Thoracic aorta (tissue), 2 donors: ENCODE measurements around the gene RASA3. TPM values are rescaled to one million over a fixed set of nuclear protein-coding genes. Genes with fewer than 3 reads are reported as not detected.

ENCODE experiments used
- ATAC-seq: fragments of 150-250 bp; one replicate; pipeline ENCODE4 v1.8.0; 2017; ENCODE audit warnings: low read depth; ENCODE audit not compliant: insufficient number of reproducible peaks, low FRiP score
- DNase-seq: peaks from one replicate; pipeline ENCODE4 v3.0.0-alpha.2; 2020; ENCODE audit warnings: low spot score
- H3K27ac ChIP-seq, 2 donors: fragments of 200-600 bp; sonication (generic); 1 replicate in 1 of 2; 2 replicates in 1 of 2; pipeline ENCODE4 v1.5.1; 2016; ENCODE audit warnings: mild to moderate bottlenecking in 2 of 2, moderate library complexity in 2 of 2
- H3K27me3 ChIP-seq: fragments of 200-600 bp; sonication (generic); replicated peaks from 2 replicates; pipeline ENCODE4 v1.6.0; 2016; ENCODE audit warnings: mild to moderate bottlenecking; ENCODE audit not compliant: insufficient read depth
- H3K36me3 ChIP-seq: fragments of 200-600 bp; sonication (generic); one replicate; pipeline ENCODE4 v1.5.1; 2016
- H3K4me1 ChIP-seq, 2 donors: fragments of 200-600 bp; sonication (generic); 1 replicate in 1 of 2; 2 replicates in 1 of 2; pipeline versions ENCODE4 v1.5.1 to v1.6.0; 2016; ENCODE audit warnings: low read depth in 2 of 2, mild to moderate bottlenecking in 1 of 2; ENCODE audit not compliant: control insufficient read depth in 1 of 2
- H3K4me3 ChIP-seq: fragments of 200-600 bp; sonication (generic); 2 replicates; pipeline ENCODE4 v1.5.1; 2016; ENCODE audit warnings: mild to moderate bottlenecking
- H3K9me3 ChIP-seq: fragments of 200-600 bp; sonication (generic); 2 replicates; pipeline ENCODE4 v1.5.1; 2016
- total RNA-seq, 2 donors: library from RNA; depleted of rRNA; stranded (reverse); fragments of >200 nt; gene quantifications; one replicate each; pipeline versions ENCODE4 v1.1.0 to v1.2.3, GENCODE V29; 2016
- TF ChIP-seq, protein P1 (sequence below): fragments of 200-600 bp; sonication (generic); IDR thresholded peaks from one replicate; pipeline ENCODE4 v1.5.1; 2019; ENCODE audit warnings: antibody characterized with exemption

The RASA3 gene
- total RNA-seq, 2 donors from 2014 or later: 38.9 to 48.6 TPM

DNA sequence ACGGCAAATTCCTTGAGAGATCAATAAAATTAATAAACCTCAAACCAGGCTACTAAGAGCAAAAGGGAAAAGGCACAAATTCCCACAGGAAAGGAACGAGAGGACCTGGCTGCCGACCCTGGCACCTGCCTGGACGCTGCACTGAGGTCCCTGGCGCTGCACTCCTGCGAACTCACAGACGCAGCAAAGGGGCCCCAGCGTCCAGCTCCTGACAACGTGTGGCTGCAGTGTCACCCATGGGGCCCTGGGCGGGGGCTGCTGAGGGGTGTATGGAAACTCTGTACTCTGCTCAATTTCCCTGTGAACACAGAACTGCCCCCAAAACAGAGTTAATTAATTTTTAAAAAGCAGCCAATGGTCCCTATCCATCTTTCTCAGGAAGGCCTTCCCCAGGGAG, 97.2 kb downstream of the RASA3 start:
- peak overlapping the region in 1 of 2 donors; percentile 63 for H3K27ac ChIP-seq
- peaks cover 19 to 34% of the 10 kb centered on the region in 2 donors for H3K4me1 ChIP-seq
- H3K36me3 ChIP-seq: no peaks in the 10 kb centered on the region
- DNase-seq: no peak
- ATAC-seq: no peak
- H3K4me3 ChIP-seq: no peak overlapping the region
- H3K9me3 ChIP-seq: no peaks in the 10 kb centered on the region
- TF ChIP-seq, protein P1, sequence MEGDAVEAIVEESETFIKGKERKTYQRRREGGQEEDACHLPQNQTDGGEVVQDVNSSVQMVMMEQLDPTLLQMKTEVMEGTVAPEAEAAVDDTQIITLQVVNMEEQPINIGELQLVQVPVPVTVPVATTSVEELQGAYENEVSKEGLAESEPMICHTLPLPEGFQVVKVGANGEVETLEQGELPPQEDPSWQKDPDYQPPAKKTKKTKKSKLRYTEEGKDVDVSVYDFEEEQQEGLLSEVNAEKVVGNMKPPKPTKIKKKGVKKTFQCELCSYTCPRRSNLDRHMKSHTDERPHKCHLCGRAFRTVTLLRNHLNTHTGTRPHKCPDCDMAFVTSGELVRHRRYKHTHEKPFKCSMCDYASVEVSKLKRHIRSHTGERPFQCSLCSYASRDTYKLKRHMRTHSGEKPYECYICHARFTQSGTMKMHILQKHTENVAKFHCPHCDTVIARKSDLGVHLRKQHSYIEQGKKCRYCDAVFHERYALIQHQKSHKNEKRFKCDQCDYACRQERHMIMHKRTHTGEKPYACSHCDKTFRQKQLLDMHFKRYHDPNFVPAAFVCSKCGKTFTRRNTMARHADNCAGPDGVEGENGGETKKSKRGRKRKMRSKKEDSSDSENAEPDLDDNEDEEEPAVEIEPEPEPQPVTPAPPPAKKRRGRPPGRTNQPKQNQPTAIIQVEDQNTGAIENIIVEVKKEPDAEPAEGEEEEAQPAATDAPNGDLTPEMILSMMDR: no peak
- no peaks in the 10 kb centered on the region for H3K27me3 ChIP-seq

DNA sequence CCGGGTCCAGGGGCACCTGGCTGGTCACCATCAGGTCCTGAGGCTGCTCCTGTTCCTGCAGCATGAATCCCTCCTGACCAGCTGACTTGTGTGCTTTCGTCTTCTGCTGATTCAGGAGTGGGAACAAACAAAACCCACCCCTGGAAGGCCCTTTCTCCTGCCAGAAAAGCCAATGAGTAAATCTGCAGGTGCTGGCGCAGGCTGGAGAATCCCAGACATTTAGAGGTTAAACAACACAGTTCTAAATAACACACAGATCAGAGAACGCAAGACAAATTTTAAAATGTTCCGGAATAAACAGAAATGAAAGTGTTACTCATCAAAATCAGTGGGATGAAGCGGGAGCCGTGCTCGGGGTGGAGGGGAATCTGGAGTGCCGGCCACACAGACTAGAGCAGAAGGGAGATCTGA, 97.9 kb downstream of the RASA3 start:
- no peaks in the 10 kb centered on the region for H3K27me3 ChIP-seq
- H3K4me1 ChIP-seq: peaks cover 19 to 34% of the 10 kb centered on the region in 2 donors
- H3K4me3 ChIP-seq: peak overlapping the region; percentile 45
- DNase-seq (no peak), ATAC-seq (no peak)
- TF ChIP-seq, protein P1: no peak
- H3K27ac ChIP-seq: peak overlapping the region; percentile 12 to 63
- no peaks in the 10 kb centered on the region for H3K36me3 ChIP-seq
- no peaks in the 10 kb centered on the region for H3K9me3 ChIP-seq

DNA sequence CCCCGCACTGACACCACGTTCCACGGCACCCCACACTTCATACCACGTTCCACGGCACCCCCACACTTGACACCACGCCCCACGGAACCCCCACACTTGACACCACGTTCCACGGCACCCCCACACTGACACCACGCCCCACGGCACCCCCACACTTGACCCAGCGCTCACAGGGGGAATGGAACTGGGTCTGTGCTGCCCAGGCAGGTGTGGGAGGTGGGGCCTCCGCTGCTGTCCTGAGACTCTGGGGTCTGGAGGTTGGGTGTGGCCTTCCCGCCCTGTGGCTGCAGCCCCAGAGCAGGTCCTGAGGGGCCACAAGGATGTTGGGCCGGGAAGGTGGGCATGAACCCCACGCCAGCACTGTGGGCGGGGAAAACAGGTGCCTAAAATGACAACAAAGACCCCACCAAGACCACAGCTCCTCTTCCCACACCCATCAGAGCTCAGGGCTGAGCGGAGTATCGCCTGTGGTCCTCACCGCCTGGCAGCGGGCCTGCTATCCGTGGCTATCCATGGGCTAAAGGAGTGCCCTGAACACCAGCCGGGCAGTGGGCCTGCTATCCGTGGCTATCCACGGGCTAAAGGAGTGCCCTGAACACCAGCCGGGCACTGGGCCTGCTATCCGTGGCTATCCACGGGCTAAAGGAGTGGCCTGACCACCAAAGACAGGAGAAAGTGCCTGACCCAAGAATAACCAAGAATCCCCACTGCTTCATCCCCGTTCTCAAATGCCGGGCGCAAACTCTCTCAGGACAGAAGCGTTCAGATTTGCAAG, 98.7 kb downstream of the RASA3 start:
- Histone ChIP-seq H3K4me3 (peak overlapping the region; percentile 45), H3K27me3 (no peaks in the 10 kb centered on the region), H3K36me3 (no peaks in the 10 kb centered on the region), H3K4me1 (peaks cover 19 to 34% of the 10 kb centered on the region in 2 donors), H3K27ac (peak overlapping the region; percentile 12 to 63), H3K9me3 (no peaks in the 10 kb centered on the region)
- ATAC-seq (no peak), DNase-seq (no peak)
- TF ChIP-seq, protein P1: no peak

DNA sequence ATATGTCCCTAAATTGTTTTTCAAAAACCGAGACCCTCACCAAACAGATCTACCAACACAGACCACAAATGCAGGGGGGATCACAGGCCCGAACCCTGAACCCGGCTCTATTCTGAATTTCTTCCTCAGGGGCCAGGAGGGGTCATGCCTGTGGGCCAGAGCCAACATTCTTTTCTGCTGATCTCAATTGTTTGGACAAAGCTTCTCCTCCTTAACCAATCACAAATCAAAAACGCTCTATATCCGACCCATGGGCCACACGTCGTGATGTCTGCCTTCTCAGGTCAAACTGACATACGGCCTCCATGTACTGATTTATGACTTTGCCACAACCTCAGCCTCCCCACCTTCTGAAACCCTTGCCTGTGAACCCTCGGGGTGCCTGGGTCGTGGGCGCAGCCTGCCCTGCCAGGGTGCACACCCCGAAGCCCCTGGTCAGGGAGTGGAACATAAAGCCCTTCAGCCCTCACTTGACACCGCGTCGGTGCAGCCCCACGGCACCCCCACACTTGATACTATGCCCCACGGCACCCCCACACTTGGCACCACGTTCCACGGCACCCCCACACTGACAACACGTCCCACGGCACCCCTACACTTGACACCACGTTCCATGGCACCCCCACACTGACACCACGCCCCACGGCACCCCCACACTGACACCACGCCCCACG, 100.2 kb downstream of the RASA3 start:
- H3K27me3 ChIP-seq: no peaks in the 10 kb centered on the region
- H3K9me3 ChIP-seq: no peaks in the 10 kb centered on the region
- H3K36me3 ChIP-seq: no peaks in the 10 kb centered on the region
- TF ChIP-seq, protein P1: no peak
- DNase-seq: no peak
- H3K4me3 ChIP-seq: no peak overlapping the region
- peaks cover 24 to 41% of the 10 kb centered on the region in 2 donors for H3K4me1 ChIP-seq
- H3K27ac ChIP-seq: peak overlapping the region; percentile 1 to 46
- ATAC-seq: no peak

DNA sequence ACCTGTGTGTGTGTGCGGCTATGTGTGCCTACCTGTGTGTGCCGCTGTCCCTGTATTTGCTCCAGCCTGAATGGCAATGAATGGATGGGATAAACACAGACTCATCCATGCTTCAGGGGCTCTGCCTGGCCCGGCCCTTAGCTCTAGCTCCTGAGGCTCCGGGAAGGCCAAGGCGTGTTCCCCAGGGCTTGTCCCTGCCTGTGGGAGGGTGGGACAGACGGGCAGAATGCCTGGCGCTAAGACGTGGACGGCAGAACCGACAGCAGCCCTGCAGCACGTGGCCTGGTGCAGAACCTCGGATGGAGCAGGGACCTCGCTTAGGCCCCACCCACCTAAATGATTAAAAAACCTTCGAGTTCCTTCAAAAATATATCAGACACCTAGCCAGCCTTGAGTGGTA, 100.8 kb downstream of the RASA3 start:
- ATAC-seq (no peak), DNase-seq (no peak)
- Histone ChIP-seq H3K4me1 (peaks cover 28 to 46% of the 10 kb centered on the region in 2 donors), H3K27ac (peak overlapping the region; percentile 1 to 46), H3K36me3 (no peaks in the 10 kb centered on the region), H3K9me3 (no peaks in the 10 kb centered on the region), H3K4me3 (no peak overlapping the region), H3K27me3 (no peaks in the 10 kb centered on the region)
- TF ChIP-seq, protein P1: no peak
